ENCODE results near the gene ZNF415. TPM values are rescaled to one million over a fixed set of nuclear protein-coding genes. Genes with fewer than 3 reads are reported as not detected.

ZNF415 gene
- total and polyA plus RNA-seq, 2 donors from 2014 or later, result 8.8 to 12.0 TPM

DNA sequence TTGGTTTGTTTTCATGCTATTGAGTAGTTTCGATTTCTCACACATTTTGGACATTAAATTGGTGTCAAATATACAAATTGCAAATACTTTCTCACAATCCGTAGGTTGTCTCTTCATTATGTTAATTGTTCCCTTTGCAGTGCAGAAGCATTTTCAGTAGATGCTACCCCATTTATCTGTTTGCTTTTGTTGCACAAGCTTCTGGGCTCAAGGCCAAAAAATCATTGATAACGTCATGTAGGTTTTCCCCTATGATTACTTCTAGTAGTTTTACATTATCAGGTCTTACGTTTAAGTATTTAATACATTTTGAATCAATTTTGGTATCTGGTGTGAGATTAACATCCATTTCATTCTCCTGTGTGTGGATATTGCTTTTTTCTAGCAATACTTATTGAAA lies 40.2 kb upstream of the ZNF415 start:
- Histone ChIP-seq H3K4me3 (ENCODE audit: low read length in 3 of 3) (no peak overlapping the region), H3K27me3 (ENCODE audit: control insufficient read depth, insufficient read depth, low read length) (no peaks in the 10 kb centered on the region), H3K9ac (ENCODE audit: low read length in 3 of 3) (no peak overlapping the region), H3K9me3 (ENCODE audit: control insufficient read depth in 2 of 3, insufficient read depth in 1 of 3, low read length in 3 of 3) (peaks cover 0 to 4% (median 0%) of the 10 kb centered on the region in 3 donors), H3K36me3 (ENCODE audit: control insufficient read depth in 2 of 3, insufficient read depth in 3 of 3, low read length in 3 of 3) (no peaks in the 10 kb centered on the region), H3K4me1 (ENCODE audit: control insufficient read depth in 2 of 3, insufficient read depth in 2 of 3, low read depth in 1 of 3, low read length in 3 of 3) (no peaks in the 10 kb centered on the region), H3K27ac (ENCODE audit: low read depth in 2 of 2, low read length in 2 of 2) (no peak overlapping the region)
- intact Hi-C loops (cut with DNase I), result no loop called here
- TF ChIP-seq, protein P1, sequence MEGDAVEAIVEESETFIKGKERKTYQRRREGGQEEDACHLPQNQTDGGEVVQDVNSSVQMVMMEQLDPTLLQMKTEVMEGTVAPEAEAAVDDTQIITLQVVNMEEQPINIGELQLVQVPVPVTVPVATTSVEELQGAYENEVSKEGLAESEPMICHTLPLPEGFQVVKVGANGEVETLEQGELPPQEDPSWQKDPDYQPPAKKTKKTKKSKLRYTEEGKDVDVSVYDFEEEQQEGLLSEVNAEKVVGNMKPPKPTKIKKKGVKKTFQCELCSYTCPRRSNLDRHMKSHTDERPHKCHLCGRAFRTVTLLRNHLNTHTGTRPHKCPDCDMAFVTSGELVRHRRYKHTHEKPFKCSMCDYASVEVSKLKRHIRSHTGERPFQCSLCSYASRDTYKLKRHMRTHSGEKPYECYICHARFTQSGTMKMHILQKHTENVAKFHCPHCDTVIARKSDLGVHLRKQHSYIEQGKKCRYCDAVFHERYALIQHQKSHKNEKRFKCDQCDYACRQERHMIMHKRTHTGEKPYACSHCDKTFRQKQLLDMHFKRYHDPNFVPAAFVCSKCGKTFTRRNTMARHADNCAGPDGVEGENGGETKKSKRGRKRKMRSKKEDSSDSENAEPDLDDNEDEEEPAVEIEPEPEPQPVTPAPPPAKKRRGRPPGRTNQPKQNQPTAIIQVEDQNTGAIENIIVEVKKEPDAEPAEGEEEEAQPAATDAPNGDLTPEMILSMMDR (IDR thresholded peaks at IDR 0.05; ENCODE audit: borderline replicate concordance, extremely low read depth, insufficient read depth), result no peak
- no peak for DNase-seq
- FAIRE-seq, result no peak

DNA sequence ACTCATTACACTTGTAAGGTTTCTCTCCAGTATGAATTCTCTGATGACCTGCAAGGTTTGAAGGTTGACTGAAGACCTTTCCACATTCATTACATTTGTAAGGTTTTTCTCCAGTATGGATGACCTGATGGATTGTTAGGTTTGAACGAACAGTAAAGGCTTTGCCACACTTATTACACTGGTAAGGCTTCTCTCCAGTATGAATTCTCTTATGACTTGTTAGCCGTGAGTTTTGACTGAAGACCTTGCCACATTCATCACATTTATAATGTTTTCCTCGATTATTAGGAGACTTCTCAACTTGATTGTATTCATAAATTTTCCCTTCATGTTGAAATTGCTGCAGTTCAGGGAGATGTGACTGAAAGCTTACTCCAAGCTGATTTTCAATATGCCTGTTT lies 33.0 kb upstream of the ZNF415 start:
- no peak for DNase-seq
- no peak overlapping the region for H3K27ac ChIP-seq (ENCODE audit: low read depth in 2 of 2, low read length in 2 of 2)
- intact Hi-C loops (cut with DNase I), result no loop called here
- peak overlapping the region in 1 of 3 donors; percentile 42 for H3K4me3 ChIP-seq (ENCODE audit: low read length in 3 of 3)
- H3K27me3 ChIP-seq (ENCODE audit: control insufficient read depth, insufficient read depth, low read length), result no peaks in the 10 kb centered on the region
- peaks cover 3 to 5% (median 3%) of the 10 kb centered on the region in 3 donors for H3K36me3 ChIP-seq (ENCODE audit: control insufficient read depth in 2 of 3, insufficient read depth in 3 of 3, low read length in 3 of 3)
- no peak overlapping the region for H3K9ac ChIP-seq (ENCODE audit: low read length in 3 of 3)
- H3K9me3 ChIP-seq (ENCODE audit: control insufficient read depth in 2 of 3, insufficient read depth in 1 of 3, low read length in 3 of 3), result peaks cover 7 to 30% (median 23%) of the 10 kb centered on the region in 3 donors
- no peaks in the 10 kb centered on the region for H3K4me1 ChIP-seq (ENCODE audit: control insufficient read depth in 2 of 3, insufficient read depth in 2 of 3, low read depth in 1 of 3, low read length in 3 of 3)
- FAIRE-seq, result no peak
- TF ChIP-seq, protein P1 (IDR thresholded peaks at IDR 0.05; ENCODE audit: borderline replicate concordance, extremely low read depth, insufficient read depth), result no peak

DNA sequence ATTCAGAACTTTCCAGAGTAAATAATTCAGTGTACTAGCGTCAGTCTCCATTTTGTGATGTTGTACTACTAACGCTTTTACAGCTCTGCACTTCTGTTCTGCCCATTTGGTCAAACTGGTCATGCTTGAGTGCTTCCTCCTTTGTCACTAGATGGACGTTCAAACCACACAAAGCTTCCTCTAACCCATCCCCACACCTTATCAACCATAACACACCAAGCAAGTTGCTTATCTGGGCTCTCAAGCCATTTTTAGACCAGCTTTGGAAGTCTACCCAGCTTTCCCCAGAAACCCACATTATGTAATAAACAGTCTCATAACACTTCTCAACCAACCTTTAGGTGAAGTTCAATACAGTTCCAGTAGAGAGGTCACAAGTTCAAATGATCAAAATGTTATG lies 28.4 kb upstream of the ZNF415 start:
- TF ChIP-seq, protein P1 (IDR thresholded peaks at IDR 0.05; ENCODE audit: borderline replicate concordance, extremely low read depth, insufficient read depth), result no peak
- FAIRE-seq, result no peak
- intact Hi-C loops (cut with DNase I), result no loop called here
- Histone ChIP-seq H3K4me3 (ENCODE audit: low read length in 3 of 3) (no peak overlapping the region), H3K27me3 (ENCODE audit: control insufficient read depth, insufficient read depth, low read length) (no peaks in the 10 kb centered on the region), H3K4me1 (ENCODE audit: control insufficient read depth in 2 of 3, insufficient read depth in 2 of 3, low read depth in 1 of 3, low read length in 3 of 3) (peaks cover 0 to 8% (median 6%) of the 10 kb centered on the region in 3 donors), H3K36me3 (ENCODE audit: control insufficient read depth in 2 of 3, insufficient read depth in 3 of 3, low read length in 3 of 3) (peaks cover 3 to 5% (median 3%) of the 10 kb centered on the region in 3 donors), H3K9ac (ENCODE audit: low read length in 3 of 3) (no peak overlapping the region), H3K27ac (ENCODE audit: low read depth in 2 of 2, low read length in 2 of 2) (no peak overlapping the region), H3K9me3 (ENCODE audit: control insufficient read depth in 2 of 3, insufficient read depth in 1 of 3, low read length in 3 of 3) (peaks cover 7 to 25% (median 17%) of the 10 kb centered on the region in 3 donors)
- DNase-seq, result no peak

DNA sequence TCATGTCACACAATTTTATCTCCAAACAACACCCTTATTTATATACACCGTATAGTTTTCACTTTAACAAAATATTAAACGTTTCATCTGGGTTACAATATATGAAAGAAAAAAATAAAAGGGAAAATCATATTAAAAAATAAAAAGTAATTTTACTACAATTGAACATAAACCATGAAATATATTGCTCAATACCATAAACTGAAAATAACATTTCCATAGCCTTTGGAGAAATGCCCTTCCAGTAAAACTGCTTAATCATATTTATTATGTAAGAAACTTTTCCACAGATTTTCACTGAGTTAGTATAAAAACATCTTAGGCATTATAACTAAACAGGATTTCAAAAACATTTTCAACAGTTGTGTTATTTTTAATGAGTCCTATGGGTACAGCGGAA lies 27.6 kb upstream of the ZNF415 start:
- Histone ChIP-seq H3K4me3 (ENCODE audit: low read length in 3 of 3) (no peak overlapping the region), H3K4me1 (ENCODE audit: control insufficient read depth in 2 of 3, insufficient read depth in 2 of 3, low read depth in 1 of 3, low read length in 3 of 3) (peaks cover 0 to 8% (median 6%) of the 10 kb centered on the region in 3 donors), H3K36me3 (ENCODE audit: control insufficient read depth in 2 of 3, insufficient read depth in 3 of 3, low read length in 3 of 3) (peaks cover 0 to 2% (median 0%) of the 10 kb centered on the region in 3 donors), H3K27ac (ENCODE audit: low read depth in 2 of 2, low read length in 2 of 2) (no peak overlapping the region), H3K27me3 (ENCODE audit: control insufficient read depth, insufficient read depth, low read length) (no peaks in the 10 kb centered on the region), H3K9ac (ENCODE audit: low read length in 3 of 3) (no peak overlapping the region), H3K9me3 (ENCODE audit: control insufficient read depth in 2 of 3, insufficient read depth in 1 of 3, low read length in 3 of 3) (peaks cover 4 to 18% (median 11%) of the 10 kb centered on the region in 3 donors)
- FAIRE-seq (peak; percentile 38), DNase-seq (no peak)
- intact Hi-C loops (cut with DNase I), result no loop called here
- TF ChIP-seq, protein P1 (IDR thresholded peaks at IDR 0.05; ENCODE audit: borderline replicate concordance, extremely low read depth, insufficient read depth), result no peak

Data from kidney (tissue), 14 donors.